Eye (tissue), 1 donor: ENCODE measurements around the gene CIZ1.

Experiments
- DNase-seq: peaks from one replicate; pipeline ENCODE4 v3.0.0-alpha.2; 2015

CIZ1 gene

DNA sequence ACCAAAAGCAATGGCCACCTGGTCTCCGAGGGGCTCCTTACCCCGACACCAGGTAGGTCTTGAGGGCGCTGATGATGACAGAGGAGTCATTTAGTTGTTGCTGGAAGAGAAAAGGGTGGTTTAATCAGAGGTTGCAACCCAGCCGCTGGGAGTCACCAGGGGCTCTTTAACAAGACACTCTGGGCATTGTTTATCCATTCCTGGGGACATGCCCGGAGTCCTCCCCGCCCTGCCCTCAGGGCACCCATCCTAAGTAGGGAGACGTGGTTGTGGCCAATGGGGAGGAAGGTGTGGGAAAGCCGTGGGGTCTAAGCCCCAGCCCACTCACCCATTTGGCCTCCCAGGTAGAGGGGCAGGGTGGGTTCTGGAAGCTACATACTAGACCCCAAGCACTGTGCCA, 66.9 kb downstream of the CIZ1 start:
- DNase-seq = no peak

DNA sequence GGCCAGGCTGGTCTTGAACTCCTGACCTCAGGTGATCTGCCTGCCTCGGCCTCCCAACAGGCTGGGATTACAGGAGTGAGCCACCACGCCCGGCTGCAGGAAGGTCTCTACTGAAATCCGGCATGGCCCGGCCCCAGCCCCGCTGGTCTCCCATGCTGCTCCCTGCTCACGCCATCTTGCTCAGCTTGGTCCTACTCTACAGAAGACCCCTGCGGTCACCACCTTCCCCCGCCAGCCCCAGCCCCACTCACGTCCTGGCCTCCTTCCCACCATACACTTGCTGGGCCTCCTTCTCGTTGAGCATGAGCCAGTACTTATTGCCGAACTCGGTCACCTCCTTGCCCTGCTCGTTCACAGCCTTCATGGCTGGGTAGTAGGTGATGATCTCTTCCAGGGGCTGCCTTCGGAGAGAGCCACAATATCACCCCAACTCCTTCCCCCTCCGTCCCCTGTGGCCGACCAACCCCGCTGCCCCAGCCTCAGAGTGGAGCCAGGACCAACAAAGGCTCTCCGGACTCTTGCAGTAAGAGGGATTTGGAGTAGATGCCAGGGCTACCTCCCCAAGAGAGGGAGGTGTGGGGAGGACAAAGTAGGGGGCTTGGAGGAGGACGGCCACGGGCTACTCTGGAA, 67.8 kb downstream of the CIZ1 start:
- DNase-seq = no peak

DNA sequence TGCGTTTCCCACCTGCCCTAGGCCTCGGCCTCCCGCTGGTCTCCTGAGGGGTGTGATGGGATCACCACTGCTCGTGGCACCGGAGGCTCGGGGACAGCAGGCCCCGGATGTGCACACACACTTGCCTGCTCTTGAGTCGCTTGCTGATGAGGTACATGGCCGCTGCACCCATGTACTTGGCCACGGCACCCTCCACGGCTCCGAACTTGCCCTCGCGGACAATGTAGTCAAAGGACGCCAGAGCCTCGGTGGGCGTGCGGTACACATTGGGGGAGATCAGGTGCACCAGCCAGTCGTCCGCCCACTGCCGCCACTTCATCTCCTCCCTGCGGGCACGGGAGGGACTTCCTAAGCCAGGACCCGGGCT, 68.6 kb downstream of the CIZ1 start:
- DNase-seq = no peak

- DNase-seq = no peak
Measured at GRCh38 chr9:128121924-128122808, 69.2 kb downstream of the CIZ1 start.

- no peak for DNase-seq
Measured at GRCh38 chr9:128121466-128121810, 69.9 kb downstream of the CIZ1 start.

DNA sequence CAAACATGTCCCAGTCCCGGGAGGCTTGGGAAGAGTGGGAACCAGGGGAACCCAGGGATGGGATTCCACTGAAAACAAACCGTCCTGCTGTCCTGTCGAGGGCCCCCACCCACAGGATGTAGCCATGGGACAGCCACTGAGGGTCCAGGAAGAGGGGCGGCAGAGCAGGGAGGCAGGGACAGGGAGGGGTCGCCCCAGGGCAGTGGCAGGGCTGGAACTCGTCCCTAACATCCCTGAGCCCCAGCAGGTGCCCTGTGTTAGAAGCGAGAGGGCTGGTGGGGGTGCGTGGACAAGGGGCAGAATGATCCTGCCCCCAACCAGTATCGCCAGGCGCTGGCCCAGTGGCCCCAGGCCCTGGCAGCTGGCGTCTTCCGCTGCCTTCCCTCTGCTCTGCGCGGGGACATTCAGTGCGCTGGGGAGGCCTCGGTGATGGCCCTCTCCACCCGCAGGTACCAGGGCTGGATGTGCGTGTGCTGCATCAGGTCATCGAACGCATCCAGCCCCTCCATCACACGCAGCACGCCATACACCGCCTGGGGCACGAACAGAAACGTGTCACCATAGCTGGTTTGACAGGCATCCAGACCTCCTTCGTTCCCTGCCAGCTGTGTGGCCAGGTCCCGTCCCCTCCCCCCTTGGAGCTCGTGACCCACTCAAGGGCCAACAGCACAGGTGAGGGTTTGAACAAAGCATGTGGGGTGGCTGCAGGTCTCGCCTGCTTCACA, 70.5 kb downstream of the CIZ1 start:
- no peak for DNase-seq

DNA sequence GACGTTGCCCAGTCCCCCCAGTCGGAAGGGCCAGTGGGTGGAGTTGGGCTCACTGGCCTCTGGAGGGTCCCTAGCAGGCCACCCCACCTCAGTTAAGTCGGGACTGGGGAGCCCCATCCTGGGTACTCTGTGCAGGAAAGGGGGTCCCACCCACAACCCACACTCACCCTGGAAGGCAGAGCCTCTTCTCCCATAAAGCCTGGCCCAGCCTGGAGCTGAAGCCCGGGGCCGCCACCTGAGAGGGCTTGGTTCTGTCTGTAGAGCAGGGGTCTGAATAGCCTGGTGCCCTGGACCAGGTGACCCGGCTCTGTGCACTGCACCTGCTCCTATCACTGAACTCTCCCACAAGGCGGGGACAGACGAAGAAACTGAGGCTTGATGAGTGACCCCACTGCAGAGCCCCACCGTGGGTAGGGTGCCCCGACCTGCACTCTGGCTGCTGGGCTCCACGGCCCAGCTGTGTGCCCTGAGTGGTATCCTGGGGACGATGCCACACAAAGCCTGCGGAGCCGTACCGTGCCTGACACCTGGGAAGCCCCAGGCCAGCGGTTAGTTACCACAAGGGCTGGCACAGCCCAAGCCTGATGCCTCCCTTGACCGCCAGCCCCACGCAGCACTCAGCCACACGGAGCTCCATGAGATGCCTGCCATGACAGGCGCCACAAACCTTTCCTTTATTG, 71.2 kb downstream of the CIZ1 start:
- no peak for DNase-seq

- DNase-seq = no peak
Measured at GRCh38 chr9:128118971-128119665, 72.3 kb downstream of the CIZ1 start.

DNA sequence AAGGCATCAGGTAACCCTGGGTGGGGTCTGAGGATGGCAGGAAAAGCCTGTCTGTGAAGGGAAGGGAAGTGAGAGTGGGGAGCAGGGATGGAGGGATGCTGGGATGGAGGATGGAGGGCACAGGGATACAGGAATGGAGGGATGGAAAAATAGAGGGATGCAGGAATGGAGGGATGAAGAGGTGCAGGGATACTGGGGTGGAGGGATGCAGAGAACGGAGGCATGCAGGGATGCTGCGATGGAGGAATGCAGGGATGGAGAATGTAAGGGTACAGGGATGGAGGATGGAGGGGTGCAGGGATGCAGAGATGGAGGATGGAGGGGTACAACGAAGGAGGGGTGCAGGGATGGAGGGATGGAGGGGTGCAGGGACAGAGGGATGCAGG, 72.9 kb downstream of the CIZ1 start:
- no peak for DNase-seq

GRCh38 chr9:128117613-128118471, 73.5 kb downstream of the CIZ1 start:
- peak; percentile 98 for DNase-seq

DNA sequence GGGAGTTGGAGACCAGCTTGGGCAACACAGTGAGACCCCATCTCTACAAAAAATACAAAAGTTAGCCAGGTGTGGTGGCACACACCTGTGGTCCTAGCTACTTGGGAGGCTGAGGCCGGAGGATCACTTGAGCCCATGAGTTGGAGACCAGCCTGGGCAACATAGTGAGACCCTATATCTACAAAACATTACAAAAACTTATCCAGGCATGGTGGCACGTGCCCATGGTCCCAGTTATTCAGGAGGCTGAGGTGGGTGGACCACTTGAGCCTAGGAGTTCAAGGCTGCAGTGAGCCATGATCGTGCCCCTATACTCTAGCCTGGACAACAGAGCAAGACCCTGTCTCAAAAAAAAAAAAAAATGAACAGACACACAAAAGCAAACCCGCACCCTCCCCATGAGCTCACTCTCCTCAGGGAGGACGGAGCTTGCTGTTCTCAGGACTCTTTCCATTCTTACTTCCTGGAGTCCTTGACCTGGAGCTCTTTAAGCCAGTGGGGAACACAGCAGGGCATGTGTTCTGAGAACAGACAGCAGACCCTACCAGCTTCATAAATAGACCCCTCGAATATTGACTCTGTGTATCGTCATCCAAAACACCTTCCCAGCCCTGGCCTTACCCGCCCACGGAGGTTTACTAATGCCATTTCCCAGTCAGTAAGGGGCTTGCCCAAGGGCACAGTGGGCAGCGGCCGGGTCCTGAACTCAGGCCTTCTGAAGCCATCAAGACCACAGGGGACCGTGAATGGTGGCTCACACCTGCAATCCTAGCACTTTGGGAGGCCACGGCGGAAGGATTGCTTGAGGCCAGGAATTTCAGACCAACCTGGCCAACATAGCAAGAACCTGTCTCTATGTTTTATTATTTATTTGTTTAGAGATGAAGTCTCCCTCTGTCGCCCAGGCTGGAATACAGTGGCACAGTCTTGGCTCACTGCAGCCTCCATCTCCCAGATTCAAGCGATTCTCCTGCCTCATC, 75.0 kb downstream of the CIZ1 start:
- no peak for DNase-seq
